ENCODE measurements around the gene SOHLH1. TPM values are rescaled to one million over a fixed set of nuclear protein-coding genes. Genes with fewer than 3 reads are reported as not detected.

The SOHLH1 gene
- total RNA-seq, 1 donor from 2014 or later: not detected

DNA sequence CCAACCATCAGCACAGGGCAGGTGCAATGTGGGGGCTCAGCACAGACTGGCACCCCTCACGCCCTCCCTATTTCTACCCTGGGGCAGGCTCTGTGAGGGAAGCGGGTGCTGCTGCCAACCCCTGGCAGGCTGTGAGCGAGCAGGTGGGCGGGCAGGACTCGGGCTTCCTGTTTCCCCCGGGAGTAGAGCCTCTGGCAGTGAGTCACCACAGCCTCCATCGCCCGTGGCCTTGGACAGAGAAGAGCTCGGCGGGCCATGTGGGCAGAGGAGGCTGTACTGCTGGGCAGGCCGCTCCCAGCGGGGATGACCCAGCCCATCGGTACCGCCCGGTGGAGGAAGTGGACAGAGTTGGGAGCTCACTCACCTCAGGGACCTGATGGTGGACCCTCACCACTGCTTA is 19.3 kb upstream of the SOHLH1 start:
- no peak for DNase-seq (ENCODE audit: low read depth, low spot score)
- H3K4me1 Mint-ChIP-seq: no peaks in the 10 kb centered on the region
- no peak overlapping the region for H3K4me3 Mint-ChIP-seq
- H3K9me3 Mint-ChIP-seq: no peaks in the 10 kb centered on the region
- H3K36me3 Mint-ChIP-seq (ENCODE audit: low read depth): no peaks in the 10 kb centered on the region
- peaks cover 42% of the 10 kb centered on the region for H3K27me3 Mint-ChIP-seq (ENCODE audit: low read depth)
- TF ChIP-seq, protein P1, sequence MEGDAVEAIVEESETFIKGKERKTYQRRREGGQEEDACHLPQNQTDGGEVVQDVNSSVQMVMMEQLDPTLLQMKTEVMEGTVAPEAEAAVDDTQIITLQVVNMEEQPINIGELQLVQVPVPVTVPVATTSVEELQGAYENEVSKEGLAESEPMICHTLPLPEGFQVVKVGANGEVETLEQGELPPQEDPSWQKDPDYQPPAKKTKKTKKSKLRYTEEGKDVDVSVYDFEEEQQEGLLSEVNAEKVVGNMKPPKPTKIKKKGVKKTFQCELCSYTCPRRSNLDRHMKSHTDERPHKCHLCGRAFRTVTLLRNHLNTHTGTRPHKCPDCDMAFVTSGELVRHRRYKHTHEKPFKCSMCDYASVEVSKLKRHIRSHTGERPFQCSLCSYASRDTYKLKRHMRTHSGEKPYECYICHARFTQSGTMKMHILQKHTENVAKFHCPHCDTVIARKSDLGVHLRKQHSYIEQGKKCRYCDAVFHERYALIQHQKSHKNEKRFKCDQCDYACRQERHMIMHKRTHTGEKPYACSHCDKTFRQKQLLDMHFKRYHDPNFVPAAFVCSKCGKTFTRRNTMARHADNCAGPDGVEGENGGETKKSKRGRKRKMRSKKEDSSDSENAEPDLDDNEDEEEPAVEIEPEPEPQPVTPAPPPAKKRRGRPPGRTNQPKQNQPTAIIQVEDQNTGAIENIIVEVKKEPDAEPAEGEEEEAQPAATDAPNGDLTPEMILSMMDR (conservative IDR thresholded peaks at IDR 0.05): no peak
- no peak overlapping the region for H3K27ac Mint-ChIP-seq (ENCODE audit: unreplicated experiment)

DNA sequence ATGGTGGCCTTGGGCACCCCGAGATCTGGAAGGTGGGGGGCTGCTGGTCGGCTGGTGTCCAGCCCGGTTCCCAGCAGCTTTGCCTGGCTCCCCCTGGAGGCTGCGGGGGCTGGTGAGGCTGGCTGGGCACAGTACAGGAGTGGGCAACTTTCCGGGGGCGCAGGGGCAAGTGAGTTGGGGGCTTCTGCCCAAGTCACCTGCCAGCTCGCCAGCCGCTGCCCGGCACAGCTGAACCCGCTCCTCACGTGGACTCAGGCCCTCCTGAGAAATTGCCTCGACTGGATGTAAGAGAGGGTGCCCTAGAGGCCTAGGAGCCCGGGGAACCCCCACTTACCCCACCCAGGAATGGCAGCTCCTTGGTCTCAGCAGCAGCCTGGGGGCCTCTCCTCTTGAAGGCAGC is 18.1 kb upstream of the SOHLH1 start:
- H3K4me1 Mint-ChIP-seq: no peaks in the 10 kb centered on the region
- no peaks in the 10 kb centered on the region for H3K9me3 Mint-ChIP-seq
- H3K36me3 Mint-ChIP-seq (ENCODE audit: low read depth): no peaks in the 10 kb centered on the region
- H3K27ac Mint-ChIP-seq (ENCODE audit: unreplicated experiment): no peak overlapping the region
- H3K27me3 Mint-ChIP-seq (ENCODE audit: low read depth): peaks cover 50% of the 10 kb centered on the region
- DNase-seq (ENCODE audit: low read depth, low spot score): no peak
- H3K4me3 Mint-ChIP-seq: no peak overlapping the region
- TF ChIP-seq, protein P1 (conservative IDR thresholded peaks at IDR 0.05): no peak

DNA sequence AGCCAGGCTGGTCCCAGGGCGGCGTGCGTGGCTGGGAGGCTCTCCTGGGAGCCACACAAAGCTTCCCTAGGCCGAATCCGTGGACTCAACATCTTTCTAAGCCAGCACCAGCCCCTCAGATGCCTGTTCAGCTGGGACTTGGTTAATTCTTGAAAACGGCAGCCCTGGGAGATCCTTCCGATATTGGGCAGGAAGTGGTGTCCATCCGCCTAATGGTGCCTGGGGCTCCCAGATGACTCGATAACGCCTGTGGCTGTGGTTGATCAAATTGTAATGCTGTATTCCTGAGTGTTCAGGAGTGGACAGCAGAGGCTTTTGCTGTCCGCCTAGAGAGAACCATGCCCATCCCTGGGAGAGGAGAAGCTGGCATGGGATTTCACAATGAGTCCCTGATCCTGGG is 16.8 kb upstream of the SOHLH1 start:
- peaks cover 57% of the 10 kb centered on the region for H3K27me3 Mint-ChIP-seq (ENCODE audit: low read depth)
- H3K27ac Mint-ChIP-seq (ENCODE audit: unreplicated experiment): no peak overlapping the region
- TF ChIP-seq, protein P1 (conservative IDR thresholded peaks at IDR 0.05): no peak
- no peaks in the 10 kb centered on the region for H3K4me1 Mint-ChIP-seq
- no peak overlapping the region for H3K4me3 Mint-ChIP-seq
- DNase-seq (ENCODE audit: low read depth, low spot score): no peak
- H3K9me3 Mint-ChIP-seq: no peaks in the 10 kb centered on the region
- H3K36me3 Mint-ChIP-seq (ENCODE audit: low read depth): no peaks in the 10 kb centered on the region

DNA sequence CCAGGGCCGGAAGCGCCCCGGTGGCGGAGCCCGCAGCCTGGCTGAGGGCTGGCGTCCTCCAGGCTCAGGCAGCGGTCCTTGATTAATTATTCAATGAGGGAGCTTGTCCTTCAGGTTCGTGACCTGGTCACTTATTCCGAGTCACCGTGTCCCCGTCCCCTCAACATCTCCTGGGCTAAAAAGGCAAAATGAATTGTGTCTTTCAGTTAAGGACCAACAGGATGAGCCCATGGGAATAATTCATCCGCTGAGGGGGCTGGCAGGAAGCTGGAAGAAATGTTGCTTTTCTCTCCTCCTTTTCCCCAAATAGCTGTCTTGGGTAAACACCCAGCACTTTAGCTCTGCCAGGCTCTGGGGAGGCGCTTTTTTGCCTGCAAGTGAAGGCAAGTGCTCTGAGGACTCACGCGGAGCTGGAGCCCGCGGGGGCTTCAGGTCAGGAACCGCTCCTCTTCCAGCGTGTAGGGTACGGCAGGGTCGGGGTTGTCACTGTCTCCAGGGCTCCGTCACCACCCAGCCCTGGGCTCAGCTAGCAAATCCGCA is 15.8 kb upstream of the SOHLH1 start:
- TF ChIP-seq, protein P1 (conservative IDR thresholded peaks at IDR 0.05): no peak
- H3K4me3 Mint-ChIP-seq: no peak overlapping the region
- no peak for DNase-seq (ENCODE audit: low read depth, low spot score)
- no peak overlapping the region for H3K27ac Mint-ChIP-seq (ENCODE audit: unreplicated experiment)
- H3K36me3 Mint-ChIP-seq (ENCODE audit: low read depth): no peaks in the 10 kb centered on the region
- H3K9me3 Mint-ChIP-seq: no peaks in the 10 kb centered on the region
- H3K27me3 Mint-ChIP-seq (ENCODE audit: low read depth): peaks cover 66% of the 10 kb centered on the region
- no peaks in the 10 kb centered on the region for H3K4me1 Mint-ChIP-seq

DNA sequence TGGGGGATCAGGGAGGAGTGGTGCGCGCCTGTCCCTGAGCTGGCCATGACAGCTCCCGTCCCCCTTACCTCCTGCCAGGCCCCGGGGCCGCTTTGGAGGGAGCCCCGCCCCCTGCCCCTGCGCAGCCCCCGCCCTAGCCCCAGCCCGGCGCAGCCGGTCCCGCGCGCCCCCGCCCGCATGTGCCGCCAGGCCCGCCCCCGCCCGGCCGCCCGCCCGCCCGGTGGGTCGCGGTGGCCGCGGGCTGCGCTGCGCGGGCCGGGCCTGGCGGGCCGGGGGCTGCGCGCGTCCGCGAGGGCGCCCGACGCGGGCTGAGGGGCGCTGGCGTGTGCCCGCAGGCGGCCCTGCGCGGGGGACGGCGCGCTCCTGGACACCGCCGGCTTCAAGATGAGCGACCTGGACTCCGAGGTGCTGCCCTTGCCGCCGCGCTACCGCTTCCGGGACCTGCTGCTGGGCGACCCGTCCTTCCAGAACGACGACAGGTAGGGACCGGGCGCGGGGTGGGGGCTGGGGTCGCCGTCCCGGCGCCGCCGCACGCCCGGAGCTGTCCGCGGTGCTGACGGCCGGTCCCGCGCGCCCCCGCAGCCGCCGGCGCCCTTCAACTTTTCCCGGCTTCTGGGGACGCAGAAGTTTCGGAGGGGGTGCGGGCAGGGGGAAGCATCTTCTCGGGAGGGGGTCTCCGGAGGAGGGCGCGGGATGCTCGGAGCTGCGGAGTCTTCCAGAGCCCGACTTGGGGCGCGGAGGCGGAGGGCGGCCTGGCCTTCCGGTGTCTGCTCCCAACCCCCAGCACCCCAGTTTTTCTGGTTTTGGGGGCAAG is 15.2 kb upstream of the SOHLH1 start:
- no peaks in the 10 kb centered on the region for H3K36me3 Mint-ChIP-seq (ENCODE audit: low read depth)
- no peaks in the 10 kb centered on the region for H3K9me3 Mint-ChIP-seq
- peaks cover 73% of the 10 kb centered on the region for H3K27me3 Mint-ChIP-seq (ENCODE audit: low read depth)
- peak; percentile 36 for DNase-seq (ENCODE audit: low read depth, low spot score)
- no peak overlapping the region for H3K4me3 Mint-ChIP-seq
- no peak overlapping the region for H3K27ac Mint-ChIP-seq (ENCODE audit: unreplicated experiment)
- no peaks in the 10 kb centered on the region for H3K4me1 Mint-ChIP-seq
- TF ChIP-seq, protein P1 (conservative IDR thresholded peaks at IDR 0.05): no peak
